NCI-H446 (cell line): ENCODE data around the gene CASD1.
A peak's percentile ranks its signal among the peaks of the same experiment; 100 is the strongest.

Experiments
- DNase-seq, 2 experiments: peaks; one replicate each; lab custom pipeline; 2025; lab: John Stamatoyannopoulos, UW

Gene CASD1

GRCh38 chr7:94509264-94509886 lies at the start of gene CASD1:
Gene CASD1 (plus strand): TSS chr7:94509809. CDS start chr7:94510085, 276 bp downstream.
- DNase-seq, result no peak

- no peak for DNase-seq
Measured at GRCh38 chr7:94466516-94466915, 43.1 kb upstream of the CASD1 start.

GRCh38 chr7:94471604-94472003 lies 38.0 kb upstream of the CASD1 start:
- no peak for DNase-seq

GRCh38 chr7:94472608-94473007 lies 37.0 kb upstream of the CASD1 start:
- DNase-seq, result no peak

GRCh38 chr7:94476251-94476840 lies 33.3 kb upstream of the CASD1 start:
- no peak for DNase-seq

- DNase-seq, result no peak
Measured at GRCh38 chr7:94477878-94478277, 31.7 kb upstream of the CASD1 start.

GRCh38 chr7:94478648-94479214 lies 30.9 kb upstream of the CASD1 start:
- no peak for DNase-seq

- DNase-seq, result no peak
Measured at GRCh38 chr7:94481279-94481678, 28.3 kb upstream of the CASD1 start.

GRCh38 chr7:94482796-94483195 lies 26.8 kb upstream of the CASD1 start:
- no peak for DNase-seq

GRCh38 chr7:94483843-94484242 lies 25.8 kb upstream of the CASD1 start:
- DNase-seq, result no peak

- no peak for DNase-seq
Measured at GRCh38 chr7:94486216-94486615, 23.4 kb upstream of the CASD1 start.

- no peak for DNase-seq
Measured at GRCh38 chr7:94491410-94491809, 18.2 kb upstream of the CASD1 start.

- DNase-seq, result no peak
Measured at GRCh38 chr7:94492601-94493000, 17.0 kb upstream of the CASD1 start.

- DNase-seq, result no peak
Measured at GRCh38 chr7:94497874-94498670, 11.5 kb upstream of the CASD1 start.

- no peak for DNase-seq
Measured at GRCh38 chr7:94498918-94499317, 10.7 kb upstream of the CASD1 start.

- DNase-seq, result no peak
Measured at GRCh38 chr7:94507462-94507861, 2.1 kb upstream of the CASD1 start.

- DNase-seq, result no peak
Measured at GRCh38 chr7:94507962-94508361, 1.6 kb upstream of the CASD1 start.

GRCh38 chr7:94509887-94510581 lies 425 bp downstream of the CASD1 start:
- DNase-seq, result peak in 1 of 2 experiments; percentile 67

- peak; percentile 47 to 69 for DNase-seq
Measured at GRCh38 chr7:94510582-94511496, 1.2 kb downstream of the CASD1 start.

GRCh38 chr7:94511718-94512117 lies 2.1 kb downstream of the CASD1 start:
- DNase-seq, result no peak
